CD4-positive, alpha-beta T cell treated with Interleukin-15 for 4 hours (primary cell): ENCODE data around the gene UXS1.

Experiments
- DNase-seq: peaks from one replicate; pipeline ENCODE4 v3.0.0-alpha.2; 2020; ENCODE audit warnings: low spot score

The UXS1 gene

DNA sequence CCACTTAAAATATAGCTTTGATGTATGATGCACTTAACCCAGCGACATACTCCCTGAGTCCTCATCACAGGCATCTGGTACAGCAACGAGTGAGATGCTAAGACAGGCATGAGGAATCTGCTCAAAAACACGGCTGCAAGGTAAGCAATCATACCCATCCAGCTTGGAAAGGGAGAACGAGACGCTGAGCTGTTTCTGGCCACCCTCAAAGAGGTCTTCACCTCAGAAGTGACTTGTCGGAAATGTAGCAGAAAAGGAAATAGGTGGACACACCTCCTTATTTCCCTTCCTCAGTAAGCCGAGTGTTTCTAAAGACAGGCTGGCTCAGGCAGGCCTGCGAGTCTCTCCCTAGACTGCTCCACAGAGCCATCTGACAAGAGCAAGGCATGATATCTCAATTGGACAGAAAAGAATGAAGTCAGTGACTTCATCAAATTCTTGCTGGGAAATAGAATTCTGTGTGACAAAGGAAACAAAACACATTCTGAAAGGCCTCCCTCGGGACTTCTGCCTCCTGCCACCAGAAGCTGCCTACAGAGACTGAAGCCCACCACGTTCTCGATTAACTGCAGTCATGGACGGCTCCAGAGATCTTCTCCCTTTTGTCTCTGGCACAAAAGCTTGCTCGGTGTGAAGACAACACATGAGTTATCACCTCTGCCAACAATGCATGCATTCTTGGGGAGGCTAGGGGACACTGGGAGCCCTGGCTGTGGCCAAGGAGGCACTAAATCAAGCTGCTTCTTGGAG is 84.3 kb downstream of the UXS1 start:
- DNase-seq: no peak

DNA sequence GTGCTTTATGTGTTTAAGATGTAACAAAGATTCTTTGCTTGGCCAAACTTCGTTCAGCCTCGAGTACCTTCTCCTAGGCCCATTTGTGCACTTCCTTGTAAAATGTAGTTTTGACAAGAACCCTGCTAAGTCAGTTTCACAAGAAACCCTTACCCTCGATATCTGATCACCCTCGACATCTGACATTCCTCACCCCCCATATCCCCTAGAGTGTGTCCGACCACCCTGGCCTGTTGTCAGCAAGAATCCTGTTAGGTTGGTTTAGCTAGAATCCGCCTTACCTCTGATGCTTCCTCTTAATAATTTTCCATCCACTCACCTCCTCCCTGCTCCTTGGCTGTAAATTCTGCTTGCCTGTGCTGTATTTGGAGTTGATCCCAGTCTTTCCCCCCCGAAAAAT is 85.3 kb downstream of the UXS1 start:
- no peak for DNase-seq

DNA sequence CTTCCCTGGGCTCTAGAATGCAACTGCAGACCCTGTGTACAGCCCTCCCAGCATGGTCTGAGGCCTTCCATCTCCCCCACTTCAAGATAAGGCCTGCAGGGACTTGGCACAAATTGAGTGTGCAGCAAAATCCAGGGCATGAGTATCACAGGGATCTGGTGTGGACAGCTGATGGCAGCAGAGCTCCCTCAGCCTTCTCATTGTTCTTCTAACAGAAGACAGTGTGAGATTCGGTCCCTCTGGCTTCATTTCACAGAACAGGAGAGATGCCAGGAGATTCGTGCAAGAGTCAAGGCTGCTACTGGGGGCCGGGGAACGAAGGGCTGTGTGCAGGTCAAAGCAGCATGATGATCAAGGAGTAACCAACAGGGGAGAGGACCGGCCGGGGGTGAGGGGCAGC is 85.8 kb downstream of the UXS1 start:
- no peak for DNase-seq

DNA sequence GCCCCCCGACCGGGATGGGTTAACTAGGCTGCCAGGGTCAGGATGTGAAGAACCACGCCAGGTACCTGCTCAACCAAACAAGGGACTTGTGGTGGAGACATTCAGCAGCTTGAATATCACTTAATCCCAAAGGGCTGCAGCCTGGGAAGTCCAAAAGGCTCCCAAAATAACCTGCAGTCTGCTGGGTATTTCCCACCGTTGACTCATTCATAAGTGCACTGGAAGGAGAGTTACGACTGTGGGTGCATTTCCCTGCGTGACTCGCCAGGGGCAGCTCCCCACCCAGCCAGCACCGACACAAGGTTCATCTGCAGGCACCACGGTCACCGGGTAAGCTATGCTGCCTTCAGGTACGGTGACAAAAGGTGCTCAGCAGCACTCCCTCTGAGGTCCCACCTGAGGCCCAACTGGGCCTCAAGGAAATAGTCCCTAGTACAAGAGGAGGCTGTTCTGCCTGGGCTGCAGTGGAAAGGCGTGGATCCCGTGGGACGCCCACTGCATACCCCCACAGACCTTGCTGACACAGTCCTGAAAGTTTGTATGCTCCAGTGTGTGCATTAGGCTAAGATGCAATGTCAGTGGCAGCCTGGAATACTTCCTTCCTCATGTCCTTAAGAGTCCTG is 86.5 kb downstream of the UXS1 start:
- DNase-seq: peak; percentile 61

DNA sequence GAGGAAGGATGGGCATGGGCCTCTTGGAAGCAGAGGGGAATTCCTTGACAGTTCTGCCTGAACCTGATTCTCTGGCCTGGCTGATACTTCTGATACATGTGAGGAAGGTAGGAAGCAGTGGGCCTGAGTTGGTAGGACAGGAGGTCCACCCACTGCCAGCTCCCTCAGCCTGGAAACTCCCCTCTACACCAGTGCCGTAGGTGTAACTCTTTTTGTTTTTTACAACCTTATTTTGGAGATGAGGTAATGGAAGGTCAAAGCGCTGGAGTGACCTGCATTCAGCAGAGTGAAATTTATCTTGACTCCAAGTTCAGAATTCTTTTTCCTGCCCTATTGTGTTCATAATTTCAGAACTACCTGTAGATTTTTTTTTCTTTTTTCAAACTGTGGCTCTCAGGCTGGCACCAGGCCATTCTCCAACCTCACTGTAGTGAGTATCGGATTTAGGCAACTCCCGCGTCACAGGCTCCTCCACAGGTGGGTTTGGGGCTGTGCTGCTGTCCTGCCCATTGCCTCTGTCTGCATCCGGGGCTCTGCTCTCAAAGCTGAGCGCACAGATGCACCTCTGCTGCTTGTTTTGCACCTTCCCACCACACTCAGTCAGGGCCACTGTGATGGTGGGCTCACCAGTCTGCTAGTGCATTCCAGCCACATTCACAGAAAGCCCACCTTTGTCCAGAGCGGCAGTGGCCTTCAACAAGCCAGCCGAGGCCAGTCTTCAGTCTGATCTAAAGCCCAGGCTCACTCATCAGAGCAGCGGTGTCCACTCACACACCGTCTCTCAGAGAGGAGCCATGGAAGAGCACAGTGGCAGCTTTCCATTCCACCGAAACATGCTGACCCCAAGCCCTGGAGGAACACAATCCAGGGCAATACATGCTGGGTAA is 87.2 kb downstream of the UXS1 start:
- no peak for DNase-seq

DNA sequence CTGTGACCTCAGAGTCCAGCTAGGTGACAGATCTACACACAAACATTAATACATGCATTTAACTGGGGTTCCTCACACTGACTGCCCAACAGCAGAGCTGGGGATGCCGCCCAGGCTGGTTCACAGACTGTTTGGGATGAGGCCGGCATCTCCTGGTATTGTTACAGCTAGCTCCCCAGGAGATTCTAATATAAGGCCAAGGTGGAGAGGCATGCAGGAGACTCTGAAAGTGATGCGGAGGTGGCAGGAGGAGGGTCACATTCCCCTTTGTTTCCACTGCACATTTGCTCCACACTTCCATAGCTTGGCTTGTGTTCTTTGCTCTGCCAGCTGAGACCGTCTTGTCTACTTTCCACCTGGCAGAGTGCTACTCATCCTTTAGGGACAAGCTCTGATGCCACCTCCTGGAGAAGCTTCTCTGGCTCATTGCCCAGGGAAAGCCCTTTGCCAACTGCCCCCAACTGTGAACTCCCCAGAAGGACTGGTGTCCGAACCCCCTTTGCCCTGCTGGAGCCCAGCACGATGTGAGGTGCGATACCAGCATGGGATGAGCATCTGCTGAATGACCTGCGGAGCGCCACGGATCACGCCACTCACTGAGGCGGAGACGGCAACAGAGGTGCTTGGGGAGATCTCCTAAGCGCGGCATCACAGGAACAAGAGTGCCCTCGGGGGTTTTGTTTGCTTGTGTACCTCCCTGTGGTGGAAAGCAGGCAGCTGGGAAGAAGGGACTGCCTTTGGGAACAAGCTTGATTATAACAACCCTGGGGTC is 88.8 kb downstream of the UXS1 start:
- DNase-seq: no peak

DNA sequence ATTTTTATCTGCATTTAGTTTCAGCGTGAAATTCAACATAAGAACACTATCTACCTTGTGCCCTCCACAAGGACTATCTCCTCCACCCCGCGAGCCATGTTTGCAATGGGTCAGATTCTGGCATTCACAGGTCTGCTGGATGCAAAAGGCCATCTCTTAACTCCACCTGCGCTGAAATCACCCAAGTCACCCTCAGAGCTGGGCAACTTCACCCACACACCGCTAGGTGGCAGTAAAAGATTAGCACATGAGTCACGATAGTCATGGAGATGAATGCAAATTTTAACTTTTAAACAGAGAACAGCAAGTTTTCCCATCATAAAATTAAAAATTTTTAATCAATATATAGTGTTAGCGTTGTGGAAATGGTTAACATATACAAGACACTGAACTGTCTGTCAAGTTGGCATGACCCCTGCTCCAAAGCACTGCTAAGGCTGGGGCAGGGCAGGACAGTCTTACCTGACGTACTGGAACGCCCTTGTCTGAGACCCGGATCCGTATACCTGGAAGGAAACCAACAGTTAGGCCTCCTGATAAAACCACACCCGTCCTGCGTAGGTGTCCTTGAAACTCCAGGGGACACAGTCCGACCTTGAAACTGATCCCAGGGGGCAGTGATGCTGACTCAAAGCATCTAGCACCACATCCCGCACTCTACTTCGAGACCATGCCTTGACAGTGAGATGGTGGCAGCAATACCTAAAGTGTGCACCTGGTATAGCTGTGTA is 89.6 kb downstream of the UXS1 start:
- DNase-seq: peak; percentile 83

DNA sequence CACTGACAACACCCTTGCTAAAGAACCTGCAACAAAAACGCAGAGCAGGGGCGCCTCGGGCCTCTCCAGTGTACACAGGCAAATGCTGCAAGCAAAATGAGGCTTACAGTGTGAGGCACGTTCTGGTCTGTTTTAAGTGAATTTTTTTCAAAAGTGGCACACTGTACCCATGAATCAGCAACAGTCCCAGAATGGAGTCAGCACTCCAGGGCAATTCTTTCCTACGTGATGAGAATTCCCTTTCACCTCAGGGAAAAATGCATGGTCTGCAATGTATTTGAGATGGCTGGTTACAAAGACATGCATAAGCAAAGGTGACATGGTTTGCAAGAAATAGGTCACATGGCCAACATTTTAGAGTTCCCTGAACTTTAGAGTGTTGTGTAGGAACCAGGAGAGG is 94.4 kb downstream of the UXS1 start:
- DNase-seq: no peak

DNA sequence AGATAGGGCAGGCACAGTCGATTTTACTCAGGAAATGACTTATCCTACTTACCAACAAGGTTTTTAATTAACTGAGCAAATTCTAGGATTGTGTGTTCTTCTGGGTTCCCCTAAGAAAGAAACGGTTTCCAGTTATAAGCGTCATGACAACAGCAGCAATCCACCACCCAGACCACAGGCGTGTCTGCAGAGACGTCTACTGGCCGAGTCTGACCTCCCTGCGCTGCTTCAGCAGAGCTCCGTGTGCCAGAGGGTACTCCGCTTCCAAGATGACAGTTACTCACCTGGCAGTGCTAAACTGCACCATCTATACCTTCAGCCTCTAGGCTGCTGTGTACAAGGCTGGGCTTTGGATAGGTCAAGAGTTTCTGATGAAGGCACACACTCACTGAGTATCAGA is 95.4 kb downstream of the UXS1 start:
- DNase-seq: no peak

DNA sequence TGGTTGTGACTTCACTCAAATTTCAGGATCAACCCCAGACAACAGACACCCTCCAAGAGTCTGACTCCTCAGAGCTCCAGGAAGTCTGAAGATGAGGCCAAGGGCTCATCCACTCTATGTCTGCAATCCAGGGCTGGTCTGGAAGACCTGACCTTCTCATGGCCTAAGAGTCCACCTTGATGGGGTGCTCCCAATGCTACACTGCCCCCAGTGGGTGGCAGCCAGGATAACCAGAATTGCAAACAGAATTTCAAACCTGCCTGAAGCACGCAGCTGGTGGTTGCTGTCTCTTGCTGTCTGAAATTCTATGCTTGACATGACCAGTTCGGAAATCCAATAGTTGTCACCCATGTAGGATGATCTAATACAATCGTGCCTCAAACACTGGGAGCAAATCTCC is 96.0 kb downstream of the UXS1 start:
- DNase-seq: peak; percentile 34

DNA sequence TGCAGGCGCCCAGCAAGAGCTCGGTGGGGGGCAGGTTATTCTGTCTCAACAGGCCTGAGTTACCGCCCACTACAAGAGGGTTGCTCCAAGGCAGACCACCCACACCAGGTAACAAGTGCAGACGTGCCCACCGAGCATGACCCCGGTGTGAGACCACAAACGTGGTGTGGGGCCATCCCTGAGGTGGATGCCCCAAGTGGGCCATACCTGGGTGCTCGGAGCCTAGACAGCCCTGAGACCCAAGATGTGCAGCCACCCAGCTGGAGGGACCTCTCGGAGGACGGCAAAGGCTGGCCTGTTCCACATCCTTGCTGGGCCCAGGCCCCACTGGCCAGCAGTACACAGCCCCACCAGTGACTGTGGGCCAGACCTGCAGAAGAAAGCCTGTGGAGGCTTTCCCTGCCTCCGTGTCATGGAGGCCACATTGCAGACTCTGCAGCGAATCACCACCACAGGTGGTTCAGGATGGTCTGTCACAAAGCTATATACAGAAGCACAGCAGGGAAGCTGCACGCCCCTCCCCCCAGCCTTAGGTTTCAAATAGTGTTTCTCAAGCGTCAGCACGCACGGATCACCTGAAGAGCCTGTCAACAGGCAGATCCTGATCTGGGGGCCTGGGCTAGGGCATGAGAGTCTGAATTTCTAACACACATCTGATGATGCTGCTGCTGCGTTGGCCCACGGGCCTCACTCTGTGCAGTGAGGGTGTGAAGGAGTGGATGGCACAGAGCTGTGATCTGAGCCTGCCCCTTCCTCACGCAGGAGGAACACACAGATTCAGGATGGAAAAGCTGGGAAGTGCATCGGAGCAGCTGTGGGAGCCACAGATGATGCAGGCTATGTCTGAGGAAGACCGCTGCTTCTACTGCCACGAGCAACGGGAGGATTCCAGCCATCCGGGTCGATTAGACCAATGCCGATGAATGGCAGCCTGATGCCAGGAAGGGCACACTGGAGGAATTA is 96.8 kb downstream of the UXS1 start:
- no peak for DNase-seq

DNA sequence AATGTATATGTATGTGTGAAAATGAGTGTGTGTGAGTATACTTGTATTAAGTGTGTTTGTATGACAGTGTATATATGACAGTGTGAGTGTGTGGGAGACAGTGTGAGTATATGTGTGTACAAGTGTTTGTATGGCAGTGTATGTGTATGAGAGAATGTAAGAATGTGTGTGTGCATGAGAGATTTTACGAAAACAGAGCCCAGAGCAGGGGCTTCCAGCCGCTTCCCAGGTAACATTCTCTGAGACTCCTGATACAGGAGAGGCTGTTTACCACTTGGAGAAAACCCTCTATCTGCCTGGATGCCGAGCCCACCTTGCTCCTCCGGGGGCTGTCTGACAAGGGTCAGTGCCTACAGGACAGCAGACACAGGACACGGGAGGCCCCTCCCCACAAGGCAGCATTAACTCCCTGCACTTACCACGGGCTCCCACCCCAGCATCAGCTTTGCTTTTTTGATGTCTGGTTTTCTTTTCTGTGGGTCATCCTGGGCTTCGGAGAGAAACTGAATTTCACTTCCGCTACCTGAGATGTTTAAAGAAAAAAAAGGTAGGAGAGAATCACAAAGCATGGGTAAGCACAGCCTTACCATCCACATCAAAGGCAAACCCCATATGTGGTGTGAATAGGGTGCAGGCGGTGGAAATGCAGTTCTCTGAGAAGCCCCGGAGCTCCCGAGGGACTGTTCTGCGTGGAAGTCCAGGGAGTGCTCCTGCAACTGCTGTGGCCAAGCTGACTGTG is 97.6 kb downstream of the UXS1 start:
- peak; percentile 42 for DNase-seq

DNA sequence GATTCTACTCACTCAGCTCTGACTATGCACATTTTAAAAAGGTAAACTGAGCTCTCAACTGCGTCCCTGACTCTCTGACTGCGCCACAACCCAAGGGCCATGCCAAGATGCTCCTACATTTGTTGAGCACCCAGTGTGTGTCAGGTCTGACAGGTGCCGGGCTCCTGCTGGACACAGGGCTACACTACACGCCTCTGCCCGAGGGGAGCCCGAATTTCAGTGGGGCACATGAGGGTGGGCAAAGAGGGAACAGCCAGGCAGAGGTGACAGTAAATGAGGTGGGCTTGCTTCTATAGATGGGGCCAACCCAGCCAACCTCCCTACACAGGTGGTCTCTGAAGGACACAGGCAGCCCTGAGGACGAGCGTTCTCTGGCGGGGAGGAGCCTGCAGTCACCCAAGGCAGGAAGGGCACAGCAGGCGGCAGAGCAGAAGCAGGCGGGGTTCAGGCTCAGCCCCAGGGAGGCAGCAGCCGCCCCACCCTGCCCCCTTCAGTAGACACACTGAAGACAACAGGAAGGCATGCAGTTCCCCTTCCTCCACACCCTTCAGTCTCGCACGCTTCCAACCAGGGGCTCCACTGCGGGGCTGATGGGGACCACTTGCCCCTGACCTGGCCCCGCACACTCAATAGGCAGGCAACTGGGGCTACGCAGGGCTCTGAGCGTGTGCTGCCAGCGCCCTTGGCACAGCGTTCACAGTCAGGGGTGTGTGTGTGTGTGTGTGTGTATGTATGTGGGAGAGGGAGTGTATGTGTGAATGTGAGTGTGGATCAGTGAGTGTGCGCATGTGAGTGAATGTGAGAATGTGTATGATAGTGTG is 98.4 kb downstream of the UXS1 start:
- DNase-seq: peak; percentile 85

DNA sequence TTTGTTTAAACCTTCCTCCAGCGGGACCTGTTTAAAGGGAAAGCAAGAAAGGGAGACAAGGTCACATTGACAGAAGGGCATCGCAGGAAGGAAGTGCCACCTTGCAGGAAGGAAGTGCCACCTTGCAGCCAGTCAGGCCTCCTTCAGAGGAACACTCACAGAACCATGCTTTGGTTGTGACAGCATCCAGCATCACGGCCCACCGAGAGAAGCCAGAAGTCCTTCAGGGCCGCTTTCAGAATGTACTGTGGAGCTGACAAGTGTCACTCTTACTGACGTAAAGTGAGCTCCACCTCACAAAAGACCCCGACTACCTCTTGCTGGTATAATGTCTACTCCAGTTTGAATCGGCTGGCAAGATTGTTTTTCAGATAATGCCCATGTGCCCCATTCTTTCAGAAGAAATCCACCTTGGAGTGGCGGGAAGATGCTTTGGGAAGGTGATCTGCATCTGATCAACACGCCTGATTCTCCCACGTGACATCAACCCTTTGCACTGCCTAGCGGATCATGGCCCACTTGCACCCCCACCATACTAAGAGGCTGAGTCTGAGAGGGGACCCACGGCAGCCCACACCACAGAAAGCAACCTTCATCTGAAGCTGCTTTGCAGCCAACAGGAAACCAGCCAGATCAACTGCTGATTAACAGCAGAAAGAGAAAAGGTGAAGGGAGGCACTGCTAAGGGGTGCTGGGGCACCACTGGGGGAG is 99.8 kb downstream of the UXS1 start:
- DNase-seq: peak; percentile 76

DNA sequence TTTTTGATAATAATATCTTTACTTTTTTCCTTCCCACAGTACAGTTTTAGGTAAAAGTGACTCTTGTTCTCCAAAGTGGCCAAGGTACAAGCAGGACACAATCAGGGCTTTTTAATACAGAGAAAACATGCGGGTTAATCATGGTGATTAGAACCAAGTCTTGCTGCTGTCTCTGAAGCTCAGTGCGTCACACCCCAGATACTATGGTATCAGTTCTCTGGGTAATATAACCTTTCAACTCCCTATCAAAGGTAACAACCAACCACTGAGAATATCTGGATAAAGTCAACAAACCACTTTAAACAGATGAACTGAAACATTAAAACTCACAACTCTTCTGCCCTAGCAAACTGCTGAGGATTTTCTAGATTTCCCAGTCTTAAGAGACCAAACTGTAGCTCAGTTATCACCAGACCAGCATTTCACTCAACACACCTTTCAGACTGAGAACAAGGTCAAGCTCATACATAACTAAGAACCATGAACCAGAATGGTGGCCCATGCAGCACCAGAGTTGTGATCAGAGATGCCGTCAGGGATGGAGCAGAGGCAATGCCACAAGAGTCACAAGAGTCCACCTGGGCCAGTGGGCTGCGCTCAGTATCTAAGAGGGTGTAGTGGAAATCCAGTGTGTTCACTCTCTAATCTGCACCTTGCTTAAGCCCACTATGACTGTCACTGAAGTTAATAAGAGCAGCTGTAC is 103.0 kb downstream of the UXS1 start:
- no peak for DNase-seq

DNA sequence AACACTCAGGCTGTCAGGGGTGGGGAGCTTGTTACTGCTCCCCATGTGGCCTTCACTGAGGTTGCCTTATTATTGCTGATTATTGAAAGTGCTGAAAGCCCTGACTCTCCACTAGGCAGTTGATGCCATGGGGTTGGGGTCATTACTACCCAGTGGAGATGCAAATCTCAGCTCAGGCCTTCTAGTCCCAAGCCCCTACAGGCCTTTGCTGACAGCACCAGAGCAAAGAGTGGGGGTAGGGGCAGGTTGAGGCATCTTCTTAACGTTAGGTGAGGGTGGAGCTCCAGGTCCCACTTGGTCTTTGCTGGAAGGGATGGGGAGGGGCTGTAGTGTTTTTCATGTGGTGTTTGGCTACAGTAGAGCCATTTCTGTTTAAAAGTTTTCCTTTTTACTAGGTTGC is 104.5 kb downstream of the UXS1 start:
- DNase-seq: no peak

DNA sequence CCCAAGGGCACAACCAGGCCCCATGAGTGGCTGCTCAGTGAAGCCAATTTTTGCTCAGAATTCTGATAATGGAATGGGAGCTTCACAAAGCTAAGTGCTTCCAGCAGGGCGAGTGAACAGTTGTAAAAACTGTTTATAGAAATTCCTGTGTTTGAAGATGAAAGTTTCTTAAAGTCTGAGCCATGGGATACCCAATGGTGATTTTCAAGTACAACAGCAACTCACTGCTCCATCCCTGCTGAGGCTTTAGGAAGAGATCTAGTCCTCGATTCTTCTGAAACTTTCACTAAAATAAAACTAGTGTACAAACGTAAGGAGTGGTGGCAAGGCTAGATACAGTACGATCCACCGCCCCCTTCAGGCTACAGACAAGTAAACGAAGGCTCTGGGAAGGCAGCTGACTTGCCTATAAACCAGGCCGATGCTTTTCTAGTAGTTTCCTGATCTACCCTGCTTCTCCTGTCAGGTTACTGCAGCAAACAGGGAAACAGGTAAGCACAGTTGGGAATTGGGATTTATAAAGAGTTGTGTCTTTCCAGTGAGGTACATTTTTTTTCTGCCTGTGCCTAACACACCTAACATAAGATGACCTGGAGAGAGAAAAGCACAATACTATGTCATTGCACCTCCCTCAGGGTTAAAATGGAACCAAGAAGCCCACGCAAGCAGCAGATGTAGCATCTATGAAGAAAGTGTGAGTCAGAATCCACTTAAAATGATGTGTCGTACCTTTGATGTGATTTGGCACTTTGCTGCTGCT is 108.7 kb downstream of the UXS1 start:
- peak; percentile 71 for DNase-seq
